ENCODE data around the gene UGT3A1. TPM values are rescaled to one million over a fixed set of nuclear protein-coding genes. Genes with fewer than 3 reads are reported as not detected.

Gene UGT3A1
- total and polyA plus RNA-seq, 2 donors (not counting 3 experiments of a cell fraction or from before 2014, with no cell fraction given) = not detected

- dilution Hi-C loops (cut with MboI; ENCODE audit: extremely low pct_ligation_motif_present, low sequenced_read_pairs) = no loop called here
Measured at GRCh38 chr5:36001032-36001431, 9.8 kb upstream of the UGT3A1 start.

More at GRCh38 chr5:36001032-36001431, 9.8 kb upstream of the UGT3A1 start:
- no peak overlapping the region for H3K4me2 ChIP-seq (ENCODE audit: insufficient read depth, low read length)
- intact Hi-C loops (cut with micrococcal nuclease) = no loop called here
- no peaks in the 10 kb centered on the region for H3K9me3 ChIP-seq (replicated peaks; ENCODE audit: control insufficient read depth, insufficient read depth, low read length)
- no TSS peak for BruUV-seq (replicated peaks)
- FAIRE-seq (no peak), DNase-seq (ENCODE audit: low read depth, low spot score) (no peak)
- ChIA-PET CTCF (interaction anchor here (0.8 kb wide), 1 partner anchor 78 kb away, joined by 3 read pairs; no protein-coding TSS in a partner anchor), POLR2A (no interaction called here)
- no peaks in the 10 kb centered on the region for H3K9me1 ChIP-seq (replicated peaks; ENCODE audit: control insufficient read depth, extremely low read depth, insufficient read depth, low read length)
- no peaks in the 10 kb centered on the region for H3K4me1 ChIP-seq (ENCODE audit: control insufficient read depth, extremely low read depth, insufficient read depth, low read length)
- H3K4me3 ChIP-seq (replicated peaks in 1 of 3; ENCODE audit: insufficient read depth in 1 of 3, low read depth in 1 of 3, low read length in 3 of 3) = no peak overlapping the region
- H2AFZ ChIP-seq (ENCODE audit: low read depth, low read length) = no peak overlapping the region
- no peaks in the 10 kb centered on the region for H3K36me3 ChIP-seq (ENCODE audit: control insufficient read depth in 2 of 2, extremely low read depth in 1 of 2, insufficient read depth in 2 of 2, low read length in 2 of 2)
- H3K79me2 ChIP-seq (ENCODE audit: control insufficient read depth, insufficient read depth, low read length) = no peaks in the 10 kb centered on the region
- no peaks in the 10 kb centered on the region for H3K27me3 ChIP-seq (ENCODE audit: control insufficient read depth in 2 of 2, insufficient read depth in 2 of 2, low read length in 2 of 2)
- no peaks in the 10 kb centered on the region for H4K20me1 ChIP-seq (replicated peaks; ENCODE audit: control insufficient read depth, extremely low read depth, insufficient read depth, low read length)
- H3K27ac ChIP-seq (ENCODE audit: insufficient read depth, low read depth, low read length) = no peak overlapping the region
- H3K9ac ChIP-seq (replicated peaks; ENCODE audit: extremely low read depth, insufficient read depth, low read length) = no peak overlapping the region
- no peak for TF ChIP-seq POLR2A (IDR thresholded peaks at IDR 0.05; ENCODE audit: low read depth, low read length)
- TF ChIP-seq FOS (IDR thresholded peaks at IDR 0.05; ENCODE audit: borderline replicate concordance, insufficient read depth, low read length) = no peak
- TF ChIP-seq POLR2AphosphoS5 (IDR thresholded peaks at IDR 0.05; ENCODE audit: insufficient read depth, low read depth, low read length) = no peak
- TF ChIP-seq JUN (IDR thresholded peaks at IDR 0.05; ENCODE audit: borderline replicate concordance, insufficient read depth, insufficient read length, low read depth) = no peak
- TF ChIP-seq MYC (IDR thresholded peaks at IDR 0.05; ENCODE audit: low read depth, low read length) = no peak
- no peak for TF ChIP-seq GATA2 (IDR thresholded peaks at IDR 0.05; ENCODE audit: insufficient read depth, insufficient read length, low read depth, low read length)
- TF ChIP-seq, protein P1, sequence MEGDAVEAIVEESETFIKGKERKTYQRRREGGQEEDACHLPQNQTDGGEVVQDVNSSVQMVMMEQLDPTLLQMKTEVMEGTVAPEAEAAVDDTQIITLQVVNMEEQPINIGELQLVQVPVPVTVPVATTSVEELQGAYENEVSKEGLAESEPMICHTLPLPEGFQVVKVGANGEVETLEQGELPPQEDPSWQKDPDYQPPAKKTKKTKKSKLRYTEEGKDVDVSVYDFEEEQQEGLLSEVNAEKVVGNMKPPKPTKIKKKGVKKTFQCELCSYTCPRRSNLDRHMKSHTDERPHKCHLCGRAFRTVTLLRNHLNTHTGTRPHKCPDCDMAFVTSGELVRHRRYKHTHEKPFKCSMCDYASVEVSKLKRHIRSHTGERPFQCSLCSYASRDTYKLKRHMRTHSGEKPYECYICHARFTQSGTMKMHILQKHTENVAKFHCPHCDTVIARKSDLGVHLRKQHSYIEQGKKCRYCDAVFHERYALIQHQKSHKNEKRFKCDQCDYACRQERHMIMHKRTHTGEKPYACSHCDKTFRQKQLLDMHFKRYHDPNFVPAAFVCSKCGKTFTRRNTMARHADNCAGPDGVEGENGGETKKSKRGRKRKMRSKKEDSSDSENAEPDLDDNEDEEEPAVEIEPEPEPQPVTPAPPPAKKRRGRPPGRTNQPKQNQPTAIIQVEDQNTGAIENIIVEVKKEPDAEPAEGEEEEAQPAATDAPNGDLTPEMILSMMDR (IDR thresholded peaks at IDR 0.05; ENCODE audit: extremely low read depth in 1 of 2, insufficient read depth in 1 of 2, low read depth in 1 of 2, low read length in 2 of 2) = no peak
- no peak for TF ChIP-seq EZH2 (IDR thresholded peaks at IDR 0.05; ENCODE audit: borderline replicate concordance, low read depth, low read length, severe bottlenecking)
- TF ChIP-seq, protein P2, sequence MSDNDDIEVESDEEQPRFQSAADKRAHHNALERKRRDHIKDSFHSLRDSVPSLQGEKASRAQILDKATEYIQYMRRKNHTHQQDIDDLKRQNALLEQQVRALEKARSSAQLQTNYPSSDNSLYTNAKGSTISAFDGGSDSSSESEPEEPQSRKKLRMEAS (IDR thresholded peaks at IDR 0.05; ENCODE audit: insufficient read depth, insufficient read length) = no peak

All from endothelial cell of umbilical vein (primary cell).